ENCODE data around the gene ERP44. TPM values are rescaled to one million over a fixed set of nuclear protein-coding genes. Genes with fewer than 3 reads are reported as not detected.

Gene ERP44
- polyA plus RNA-seq, 4 donors = 11.9 to 43.6 (median 21.1) TPM

GRCh38 chr9:100029251-100029650, 69.5 kb downstream of the ERP44 start:
- DNase-seq = no peak
- H3K4me3 ChIP-seq (ENCODE audit: low read depth in 1 of 3, low read length in 3 of 3) = no peak overlapping the region
- H3K36me3 ChIP-seq (ENCODE audit: control insufficient read depth in 3 of 3, insufficient read depth in 2 of 3, low read depth in 1 of 3, low read length in 3 of 3) = peaks cover 0 to 6% (median 2%) of the 10 kb centered on the region in 3 donors
- WGBS, 3 donors = 81 to 87% (median 85%) methylated on average over 3 of the region's 3 CpGs
- peaks cover 0 to 8% of the 10 kb centered on the region in 2 donors for H3K9me3 ChIP-seq (ENCODE audit: control insufficient read depth in 2 of 2, insufficient read depth in 1 of 2, low read depth in 1 of 2, low read length in 1 of 2)
- FAIRE-seq = no peak
- no peaks in the 10 kb centered on the region for H3K4me1 ChIP-seq (ENCODE audit: control insufficient read depth in 3 of 3, insufficient read depth in 2 of 3, low read depth in 1 of 3, low read length in 2 of 3)
- no peak overlapping the region for H3K27ac ChIP-seq (ENCODE audit: low read depth in 1 of 3, low read length in 2 of 3)
- H3K27me3 ChIP-seq (ENCODE audit: control insufficient read depth in 3 of 3, insufficient read depth in 3 of 3, low read length in 3 of 3) = no peaks in the 10 kb centered on the region

GRCh38 chr9:100028201-100028784, 70.5 kb downstream of the ERP44 start:
- no peak overlapping the region for H3K27ac ChIP-seq (ENCODE audit: low read depth in 1 of 3, low read length in 2 of 3)
- H3K27me3 ChIP-seq (ENCODE audit: control insufficient read depth in 3 of 3, insufficient read depth in 3 of 3, low read length in 3 of 3) = no peaks in the 10 kb centered on the region
- no peak overlapping the region for H3K4me3 ChIP-seq (ENCODE audit: low read depth in 1 of 3, low read length in 3 of 3)
- no peaks in the 10 kb centered on the region for H3K4me1 ChIP-seq (ENCODE audit: control insufficient read depth in 3 of 3, insufficient read depth in 2 of 3, low read depth in 1 of 3, low read length in 2 of 3)
- peaks cover 0 to 6% (median 2%) of the 10 kb centered on the region in 3 donors for H3K36me3 ChIP-seq (ENCODE audit: control insufficient read depth in 3 of 3, insufficient read depth in 2 of 3, low read depth in 1 of 3, low read length in 3 of 3)
- FAIRE-seq (no peak), DNase-seq (peak; percentile 61 to 78)
- WGBS, 3 donors = 56 to 74% (median 71%) methylated on average over 2 of the region's 2 CpGs
- peaks cover 0 to 4% of the 10 kb centered on the region in 2 donors for H3K9me3 ChIP-seq (ENCODE audit: control insufficient read depth in 2 of 2, insufficient read depth in 1 of 2, low read depth in 1 of 2, low read length in 1 of 2)

GRCh38 chr9:100027543-100027942, 71.3 kb downstream of the ERP44 start:
- Histone ChIP-seq H3K9me3 (ENCODE audit: control insufficient read depth in 2 of 2, insufficient read depth in 1 of 2, low read depth in 1 of 2, low read length in 1 of 2) (peaks cover 0 to 4% of the 10 kb centered on the region in 2 donors), H3K36me3 (ENCODE audit: control insufficient read depth in 3 of 3, insufficient read depth in 2 of 3, low read depth in 1 of 3, low read length in 3 of 3) (peaks cover 0 to 4% (median 2%) of the 10 kb centered on the region in 3 donors), H3K4me1 (ENCODE audit: control insufficient read depth in 3 of 3, insufficient read depth in 2 of 3, low read depth in 1 of 3, low read length in 2 of 3) (no peaks in the 10 kb centered on the region), H3K4me3 (ENCODE audit: low read depth in 1 of 3, low read length in 3 of 3) (no peak overlapping the region), H3K27ac (ENCODE audit: low read depth in 1 of 3, low read length in 2 of 3) (no peak overlapping the region), H3K27me3 (ENCODE audit: control insufficient read depth in 3 of 3, insufficient read depth in 3 of 3, low read length in 3 of 3) (no peaks in the 10 kb centered on the region)
- DNase-seq (no peak), FAIRE-seq (no peak)
- 81 to 91% (median 87%) methylated on average over 2 of the region's 2 CpGs for WGBS, 3 donors

- DNase-seq (no peak), FAIRE-seq (no peak)
- no peak overlapping the region for H3K4me3 ChIP-seq (ENCODE audit: low read depth in 1 of 3, low read length in 3 of 3)
- H3K9me3 ChIP-seq (ENCODE audit: control insufficient read depth in 2 of 2, insufficient read depth in 1 of 2, low read depth in 1 of 2, low read length in 1 of 2) = peaks cover 0 to 4% of the 10 kb centered on the region in 2 donors
- peaks cover 0 to 6% (median 3%) of the 10 kb centered on the region in 3 donors for H3K36me3 ChIP-seq (ENCODE audit: control insufficient read depth in 3 of 3, insufficient read depth in 2 of 3, low read depth in 1 of 3, low read length in 3 of 3)
- no peaks in the 10 kb centered on the region for H3K4me1 ChIP-seq (ENCODE audit: control insufficient read depth in 3 of 3, insufficient read depth in 2 of 3, low read depth in 1 of 3, low read length in 2 of 3)
- WGBS, 3 donors = 88 to 97% (median 92%) methylated on average over 3 of the region's 3 CpGs
- H3K27me3 ChIP-seq (ENCODE audit: control insufficient read depth in 3 of 3, insufficient read depth in 3 of 3, low read length in 3 of 3) = no peaks in the 10 kb centered on the region
- no peak overlapping the region for H3K27ac ChIP-seq (ENCODE audit: low read depth in 1 of 3, low read length in 2 of 3)
These were observed 76.9 kb downstream of the ERP44 start for GRCh38 chr9:100021931-100022330.

GRCh38 chr9:100020121-100020795, 78.5 kb downstream of the ERP44 start:
- Histone ChIP-seq H3K9me3 (ENCODE audit: control insufficient read depth in 2 of 2, insufficient read depth in 1 of 2, low read depth in 1 of 2, low read length in 1 of 2) (peaks cover 0 to 4% of the 10 kb centered on the region in 2 donors), H3K27me3 (ENCODE audit: control insufficient read depth in 3 of 3, insufficient read depth in 3 of 3, low read length in 3 of 3) (no peaks in the 10 kb centered on the region), H3K27ac (ENCODE audit: low read depth in 1 of 3, low read length in 2 of 3) (no peak overlapping the region), H3K36me3 (ENCODE audit: control insufficient read depth in 3 of 3, insufficient read depth in 2 of 3, low read depth in 1 of 3, low read length in 3 of 3) (peaks cover 4 to 8% (median 6%) of the 10 kb centered on the region in 3 donors), H3K4me1 (ENCODE audit: control insufficient read depth in 3 of 3, insufficient read depth in 2 of 3, low read depth in 1 of 3, low read length in 2 of 3) (no peaks in the 10 kb centered on the region), H3K4me3 (ENCODE audit: low read depth in 1 of 3, low read length in 3 of 3) (no peak overlapping the region)
- DNase-seq = no peak
- 95 to 96% (median 95%) methylated on average over 5 of the region's 5 CpGs for WGBS, 3 donors
- FAIRE-seq = no peak

GRCh38 chr9:100019541-100019940, 79.3 kb downstream of the ERP44 start:
- 93 to 100% (median 93%) methylated on average over 1 of the region's 1 CpG for WGBS, 3 donors
- Histone ChIP-seq H3K9me3 (ENCODE audit: control insufficient read depth in 2 of 2, insufficient read depth in 1 of 2, low read depth in 1 of 2, low read length in 1 of 2) (peaks cover 0 to 4% of the 10 kb centered on the region in 2 donors), H3K27ac (ENCODE audit: low read depth in 1 of 3, low read length in 2 of 3) (no peak overlapping the region), H3K36me3 (ENCODE audit: control insufficient read depth in 3 of 3, insufficient read depth in 2 of 3, low read depth in 1 of 3, low read length in 3 of 3) (peaks cover 4 to 8% (median 6%) of the 10 kb centered on the region in 3 donors), H3K27me3 (ENCODE audit: control insufficient read depth in 3 of 3, insufficient read depth in 3 of 3, low read length in 3 of 3) (no peaks in the 10 kb centered on the region), H3K4me1 (ENCODE audit: control insufficient read depth in 3 of 3, insufficient read depth in 2 of 3, low read depth in 1 of 3, low read length in 2 of 3) (no peaks in the 10 kb centered on the region), H3K4me3 (ENCODE audit: low read depth in 1 of 3, low read length in 3 of 3) (no peak overlapping the region)
- DNase-seq (no peak), FAIRE-seq (no peak)

GRCh38 chr9:100014846-100015245, 84.0 kb downstream of the ERP44 start:
- Histone ChIP-seq H3K4me1 (ENCODE audit: control insufficient read depth in 3 of 3, insufficient read depth in 2 of 3, low read depth in 1 of 3, low read length in 2 of 3) (no peaks in the 10 kb centered on the region), H3K27ac (ENCODE audit: low read depth in 1 of 3, low read length in 2 of 3) (no peak overlapping the region), H3K9me3 (ENCODE audit: control insufficient read depth in 2 of 2, insufficient read depth in 1 of 2, low read depth in 1 of 2, low read length in 1 of 2) (no peaks in the 10 kb centered on the region), H3K4me3 (ENCODE audit: low read depth in 1 of 3, low read length in 3 of 3) (no peak overlapping the region), H3K36me3 (ENCODE audit: control insufficient read depth in 3 of 3, insufficient read depth in 2 of 3, low read depth in 1 of 3, low read length in 3 of 3) (peaks cover 4 to 10% (median 4%) of the 10 kb centered on the region in 3 donors), H3K27me3 (ENCODE audit: control insufficient read depth in 3 of 3, insufficient read depth in 3 of 3, low read length in 3 of 3) (no peaks in the 10 kb centered on the region)
- DNase-seq = no peak
- no peak for FAIRE-seq

GRCh38 chr9:100013573-100013972, 85.2 kb downstream of the ERP44 start:
- no peaks in the 10 kb centered on the region for H3K9me3 ChIP-seq (ENCODE audit: control insufficient read depth in 2 of 2, insufficient read depth in 1 of 2, low read depth in 1 of 2, low read length in 1 of 2)
- WGBS, 3 donors = 57 to 82% (median 79%) methylated on average over 2 of the region's 2 CpGs
- DNase-seq = no peak
- no peak overlapping the region for H3K4me3 ChIP-seq (ENCODE audit: low read depth in 1 of 3, low read length in 3 of 3)
- no peaks in the 10 kb centered on the region for H3K27me3 ChIP-seq (ENCODE audit: control insufficient read depth in 3 of 3, insufficient read depth in 3 of 3, low read length in 3 of 3)
- no peak for FAIRE-seq
- no peaks in the 10 kb centered on the region for H3K4me1 ChIP-seq (ENCODE audit: control insufficient read depth in 3 of 3, insufficient read depth in 2 of 3, low read depth in 1 of 3, low read length in 2 of 3)
- no peak overlapping the region for H3K27ac ChIP-seq (ENCODE audit: low read depth in 1 of 3, low read length in 2 of 3)
- peaks cover 4 to 14% (median 7%) of the 10 kb centered on the region in 3 donors for H3K36me3 ChIP-seq (ENCODE audit: control insufficient read depth in 3 of 3, insufficient read depth in 2 of 3, low read depth in 1 of 3, low read length in 3 of 3)
